AG04449 (cell line): Measurements from ENCODE around the gene CMTM2.

Experiments
- CTCF ChIA-PET: fragments of 350-600 bp; formaldehyde crosslinking; extraction: SDS; loops from one replicate; lab custom pipeline; 2021; ENCODE audit warnings: antibody characterized with exemption; lab: Yijun Ruan, JAX
- POLR2A ChIA-PET: fragments of 400-600, 350-600 bp; formaldehyde crosslinking; extraction: SDS; loops from one replicate; lab custom pipeline; 2020; ENCODE audit warnings: antibody characterized with exemption, inconsistent platforms; lab: Yijun Ruan, JAX
- DNase-seq: peaks from one replicate; pipeline ENCODE4 v3.0.0-alpha.2; 2010; ENCODE audit warnings: low read depth, low spot score
- H3K4me3 ChIP-seq: 2 replicates; pipeline ENCODE4 v1.5.1; 2011; ENCODE audit warnings: low read depth, mild to moderate bottlenecking, control low read depth, low read length
- TF ChIP-seq, protein P1 (sequence below): IDR thresholded peaks from one replicate; pipeline ENCODE4 v1.5.1; 2011; ENCODE audit warnings: mild to moderate bottlenecking, moderate library complexity, low read length, control low read depth, inconsistent platforms; ENCODE audit not compliant: insufficient read depth; ENCODE audit errors: missing control alignments

CMTM2 gene

GRCh38 chr16:66612422-66612821 lies 33.2 kb downstream of the CMTM2 start:
- POLR2A ChIA-PET: no interaction called here
- TF ChIP-seq, protein P1, sequence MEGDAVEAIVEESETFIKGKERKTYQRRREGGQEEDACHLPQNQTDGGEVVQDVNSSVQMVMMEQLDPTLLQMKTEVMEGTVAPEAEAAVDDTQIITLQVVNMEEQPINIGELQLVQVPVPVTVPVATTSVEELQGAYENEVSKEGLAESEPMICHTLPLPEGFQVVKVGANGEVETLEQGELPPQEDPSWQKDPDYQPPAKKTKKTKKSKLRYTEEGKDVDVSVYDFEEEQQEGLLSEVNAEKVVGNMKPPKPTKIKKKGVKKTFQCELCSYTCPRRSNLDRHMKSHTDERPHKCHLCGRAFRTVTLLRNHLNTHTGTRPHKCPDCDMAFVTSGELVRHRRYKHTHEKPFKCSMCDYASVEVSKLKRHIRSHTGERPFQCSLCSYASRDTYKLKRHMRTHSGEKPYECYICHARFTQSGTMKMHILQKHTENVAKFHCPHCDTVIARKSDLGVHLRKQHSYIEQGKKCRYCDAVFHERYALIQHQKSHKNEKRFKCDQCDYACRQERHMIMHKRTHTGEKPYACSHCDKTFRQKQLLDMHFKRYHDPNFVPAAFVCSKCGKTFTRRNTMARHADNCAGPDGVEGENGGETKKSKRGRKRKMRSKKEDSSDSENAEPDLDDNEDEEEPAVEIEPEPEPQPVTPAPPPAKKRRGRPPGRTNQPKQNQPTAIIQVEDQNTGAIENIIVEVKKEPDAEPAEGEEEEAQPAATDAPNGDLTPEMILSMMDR: no peak
- DNase-seq: no peak
- CTCF ChIA-PET: interaction anchor here (0.6 to 8.1 kb wide), 6 partner anchors 39 to 898 kb away, joined by 3 to 72 read pairs (median 6); no protein-coding TSS in a partner anchor
- H3K4me3 ChIP-seq: no peak overlapping the region

DNA sequence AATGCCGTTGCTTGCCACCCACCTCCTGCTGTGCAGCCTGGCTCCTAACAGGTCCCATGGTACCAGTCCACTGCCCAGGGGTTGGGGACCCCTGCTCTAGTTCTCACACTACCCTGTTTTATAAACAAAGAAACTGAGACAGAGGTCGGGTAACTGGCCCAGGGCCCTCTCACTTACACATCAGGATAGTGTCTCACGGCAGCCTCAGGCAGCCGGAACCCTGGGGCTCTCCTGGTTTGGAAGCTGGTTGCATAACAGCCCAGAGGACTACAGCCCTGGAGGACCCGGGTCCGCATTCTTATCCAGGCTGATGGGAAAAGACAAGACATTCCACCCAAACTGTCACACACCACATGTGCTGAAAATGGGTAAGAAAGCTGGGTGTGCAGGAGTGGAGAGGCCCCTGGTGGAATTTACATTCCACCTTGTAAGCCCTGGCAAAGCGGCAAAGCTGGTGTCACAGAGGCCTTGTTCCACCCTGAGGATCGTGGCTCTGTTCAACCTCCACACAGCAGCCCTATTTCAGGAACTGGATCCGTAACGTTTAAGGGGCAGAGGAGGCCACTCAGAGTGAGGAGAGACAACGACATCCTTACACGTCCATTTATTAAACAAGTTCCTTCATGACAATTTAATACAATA lies 35.0 kb downstream of the CMTM2 start:
- H3K4me3 ChIP-seq: no peak overlapping the region
- POLR2A ChIA-PET: no interaction called here
- TF ChIP-seq, protein P1: no peak
- no peak for DNase-seq
- CTCF ChIA-PET: interaction anchor here (0.9 to 1.7 kb wide), 4 partner anchors 9 to 138 kb away, joined by 3 to 6 read pairs (median 6); no protein-coding TSS in a partner anchor

DNA sequence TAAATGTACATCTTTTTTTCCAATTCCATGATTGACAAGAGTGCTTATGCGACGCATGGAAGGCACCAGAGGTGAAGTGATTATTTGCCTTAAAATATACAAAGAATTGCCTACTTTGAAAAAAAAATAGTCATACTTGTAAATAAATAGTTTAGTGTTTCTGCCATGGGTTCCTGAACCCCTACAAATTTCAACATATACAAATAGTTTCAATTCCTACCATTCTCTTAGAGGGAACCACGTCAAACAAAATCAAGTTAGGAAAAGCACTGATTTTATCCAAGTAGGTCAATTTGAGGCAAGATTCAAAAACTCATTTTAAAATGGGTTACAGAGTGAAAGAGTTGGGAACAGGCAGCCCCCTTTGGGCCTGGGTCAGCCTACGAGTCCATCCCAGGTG lies 36.9 kb downstream of the CMTM2 start:
- ChIA-PET CTCF (interaction anchor here (1.8 to 5.4 kb wide), 3 partner anchors 7 to 45 kb away, joined by 4 to 96 read pairs (median 26); no protein-coding TSS in a partner anchor), POLR2A (no interaction called here)
- no peak for DNase-seq
- TF ChIP-seq, protein P1: no peak
- H3K4me3 ChIP-seq: no peak overlapping the region

DNA sequence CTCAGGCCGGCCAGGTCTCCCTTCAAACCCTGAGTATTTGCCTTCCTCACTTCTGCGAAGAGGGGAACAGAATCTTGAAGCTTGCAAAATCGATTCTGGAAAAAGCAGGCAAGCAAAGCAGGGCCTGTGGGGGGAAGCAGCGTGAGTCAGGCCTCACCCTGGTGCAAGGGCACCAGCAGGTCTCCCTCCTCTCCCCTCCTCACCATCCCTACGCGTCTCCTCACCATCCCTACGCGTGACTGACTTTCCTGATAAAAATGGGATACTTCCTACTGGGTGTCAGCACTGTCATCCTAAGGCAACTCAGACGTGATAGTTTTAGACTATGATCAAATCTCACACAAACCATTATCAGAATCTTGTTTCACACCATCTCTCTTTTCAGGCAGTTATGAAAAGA lies 37.3 kb downstream of the CMTM2 start:
- POLR2A ChIA-PET: no interaction called here
- TF ChIP-seq, protein P1: no peak
- CTCF ChIA-PET: interaction anchor here (1.5 to 5.4 kb wide), 5 partner anchors 8 to 135 kb away, joined by 4 to 96 read pairs (median 5); partner anchors contain the start of gene DYNC1LI2
- no peak overlapping the region for H3K4me3 ChIP-seq
- DNase-seq: no peak

DNA sequence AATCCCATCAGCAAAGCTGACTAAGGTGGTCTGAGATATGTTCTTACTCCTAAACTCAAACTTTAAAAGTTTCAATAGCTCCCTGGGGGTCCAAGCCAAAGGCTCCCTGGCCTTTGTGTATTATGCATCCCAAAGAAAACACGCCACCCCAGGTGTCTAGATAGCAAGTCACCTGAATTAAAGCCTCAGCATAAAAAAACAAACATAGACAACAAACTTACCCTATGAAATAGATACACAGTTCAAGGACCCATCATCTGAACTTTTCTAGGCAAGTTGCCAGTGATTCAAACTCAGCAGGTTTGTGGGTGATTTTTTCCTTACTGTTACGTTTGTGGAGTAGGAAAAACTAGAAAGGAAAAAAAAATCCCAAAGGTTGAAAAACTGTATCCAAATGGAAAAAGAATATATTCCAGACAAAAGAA lies 37.8 kb downstream of the CMTM2 start:
- TF ChIP-seq, protein P1: no peak
- H3K4me3 ChIP-seq: no peak overlapping the region
- DNase-seq: no peak
- CTCF ChIA-PET: interaction anchor here (1.1 to 5.4 kb wide), 8 partner anchors 8 to 212 kb away, joined by 4 to 96 read pairs (median 6); partner anchors contain the start of gene DYNC1LI2
- POLR2A ChIA-PET: interaction anchor here (1.0 to 1.5 kb wide), 2 partner anchors 8 to 44 kb away, joined by 3 to 7 read pairs; no protein-coding TSS in a partner anchor

DNA sequence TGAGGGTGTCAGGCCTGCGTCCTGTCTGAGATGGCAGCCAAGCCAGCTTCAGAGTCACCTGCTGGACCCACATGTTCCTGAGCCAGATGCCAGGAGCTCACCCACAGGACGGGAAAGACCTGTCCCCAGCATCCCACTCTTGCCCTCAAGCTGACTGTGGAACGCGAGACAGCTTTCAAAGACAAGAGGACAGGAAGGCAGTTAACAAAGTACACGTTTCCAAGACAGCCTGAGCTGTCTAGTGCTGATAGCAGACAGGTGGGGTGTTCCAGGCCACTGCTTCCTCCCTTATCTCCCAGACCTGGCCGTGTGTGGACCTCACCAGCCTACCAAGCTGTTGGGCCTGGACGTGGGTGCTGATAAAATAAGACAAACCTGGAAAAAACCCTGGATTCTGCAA lies 38.5 kb downstream of the CMTM2 start:
- TF ChIP-seq, protein P1: no peak
- POLR2A ChIA-PET: interaction anchor here (1.0 to 1.5 kb wide), 2 partner anchors 9 to 43 kb away, joined by 3 to 7 read pairs; no protein-coding TSS in a partner anchor
- no peak for DNase-seq
- no peak overlapping the region for H3K4me3 ChIP-seq
- CTCF ChIA-PET: interaction anchor here (1.1 to 5.4 kb wide), 10 partner anchors 9 to 213 kb away, joined by 4 to 96 read pairs (median 5); partner anchors contain the start of gene DYNC1LI2
